ENCODE measurements around the gene PRPF19.

PRPF19 gene

GRCh38 chr11:60872124-60872960 is 34.0 kb downstream of the PRPF19 start:
- peak in 1 of 2 donors; percentile 12 for DNase-seq

- peak in 1 of 2 donors; percentile 15 for DNase-seq
These were observed 34.9 kb downstream of the PRPF19 start for GRCh38 chr11:60871378-60872061.

GRCh38 chr11:60870733-60871377 is 35.5 kb downstream of the PRPF19 start:
- DNase-seq = peak in 1 of 2 donors; percentile 12

GRCh38 chr11:60870276-60870675 is 36.1 kb downstream of the PRPF19 start:
- DNase-seq = peak in 1 of 2 donors; percentile 14

GRCh38 chr11:60869451-60869825 is 36.9 kb downstream of the PRPF19 start:
- DNase-seq = no peak

- no peak for DNase-seq
These were observed 37.5 kb downstream of the PRPF19 start for GRCh38 chr11:60868682-60869450.

GRCh38 chr11:60867871-60868681 is 38.3 kb downstream of the PRPF19 start:
- DNase-seq = no peak

GRCh38 chr11:60866911-60867870 is 39.2 kb downstream of the PRPF19 start, which contains the start of gene ZP1:
Gene ZP1, plus strand, starts transcription at chr11:60867542. Its CDS starts 20 bp downstream, at chr11:60867562.
- no peak for DNase-seq

GRCh38 chr11:60864856-60865513 is 41.4 kb downstream of the PRPF19 start:
- DNase-seq = peak in 1 of 2 donors; percentile 9

GRCh38 chr11:60863550-60864521 is 42.5 kb downstream of the PRPF19 start:
- peak in 1 of 2 donors; percentile 11 for DNase-seq

GRCh38 chr11:60862171-60862570 is 44.2 kb downstream of the PRPF19 start:
- DNase-seq = no peak

- peak in 1 of 2 donors; percentile 11 for DNase-seq
These were observed 45.4 kb downstream of the PRPF19 start for GRCh38 chr11:60860943-60861342.

- no peak for DNase-seq
These were observed 46.7 kb downstream of the PRPF19 start for GRCh38 chr11:60859616-60860250.

- DNase-seq = no peak
These were observed 47.5 kb downstream of the PRPF19 start for GRCh38 chr11:60858731-60859464.

- DNase-seq = no peak
These were observed 48.1 kb downstream of the PRPF19 start for GRCh38 chr11:60858236-60858635.

GRCh38 chr11:60857378-60858232 is 48.8 kb downstream of the PRPF19 start:
- no peak for DNase-seq
